ENCODE data around the gene NTN1. TPM values are rescaled to one million over a fixed set of nuclear protein-coding genes. Genes with fewer than 3 reads are reported as not detected.
"Not testable (repeated sequence)": the region's sequence is repeated elsewhere in the genome, so short reads cannot be mapped to it uniquely, and the experiment has no call there.

Gene NTN1
- total RNA-seq, 2 experiments from 2014 or later = not detected

DNA sequence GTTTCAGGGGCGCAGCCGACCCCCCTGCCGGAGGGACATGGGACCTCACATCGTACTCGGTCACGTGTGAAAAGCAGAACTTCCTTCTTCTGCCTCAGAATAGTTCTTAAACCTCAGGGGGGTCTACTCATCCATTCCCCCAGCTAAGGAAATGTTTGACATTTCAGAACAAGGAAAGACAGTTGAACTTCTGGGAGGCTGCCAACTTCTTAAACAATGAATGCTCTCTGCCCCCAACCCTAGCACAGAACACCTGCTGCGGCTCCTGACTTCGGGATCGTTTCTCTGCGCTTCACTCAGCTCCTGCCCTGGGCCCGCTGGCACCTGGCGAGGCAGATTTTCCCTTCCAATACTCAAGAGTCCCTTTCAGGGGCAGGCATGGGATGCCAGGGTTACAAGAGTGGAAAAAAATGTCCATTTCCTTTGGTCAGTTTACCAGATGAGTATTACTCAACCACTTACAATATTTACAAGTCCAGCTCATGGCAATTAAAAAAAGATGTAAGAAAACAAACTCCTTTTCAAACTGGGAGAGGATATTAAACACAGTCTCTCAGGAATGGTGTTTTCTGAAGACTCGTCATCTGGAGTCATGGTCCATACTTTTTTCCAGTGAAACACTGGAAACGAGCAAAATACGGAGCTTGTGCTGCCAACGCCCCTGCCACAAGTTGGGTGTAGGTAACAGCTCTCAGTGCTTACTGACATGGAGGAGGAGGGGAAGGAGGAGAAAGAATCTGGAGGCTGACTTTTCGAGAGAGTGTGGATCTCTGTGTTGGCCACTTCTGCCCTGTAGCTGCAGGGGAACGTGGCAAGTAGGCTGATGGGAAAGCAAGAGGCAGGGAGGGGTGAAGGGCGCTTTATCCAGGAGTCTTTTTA lies 235.7 kb downstream of the NTN1 start:
- no peak for DNase-seq (ENCODE audit: low spot score)
- H3K4me3 ChIP-seq (ENCODE audit: low read depth, low read length, poor library complexity, severe bottlenecking) = no peak overlapping the region
- H2AFZ ChIP-seq (ENCODE audit: low read length) = no peak overlapping the region
- TF ChIP-seq EZH2phosphoT487 (IDR thresholded peaks at IDR 0.05; ENCODE audit: borderline replicate concordance, low read depth, low read length) = no peak
- TF ChIP-seq, protein P1, sequence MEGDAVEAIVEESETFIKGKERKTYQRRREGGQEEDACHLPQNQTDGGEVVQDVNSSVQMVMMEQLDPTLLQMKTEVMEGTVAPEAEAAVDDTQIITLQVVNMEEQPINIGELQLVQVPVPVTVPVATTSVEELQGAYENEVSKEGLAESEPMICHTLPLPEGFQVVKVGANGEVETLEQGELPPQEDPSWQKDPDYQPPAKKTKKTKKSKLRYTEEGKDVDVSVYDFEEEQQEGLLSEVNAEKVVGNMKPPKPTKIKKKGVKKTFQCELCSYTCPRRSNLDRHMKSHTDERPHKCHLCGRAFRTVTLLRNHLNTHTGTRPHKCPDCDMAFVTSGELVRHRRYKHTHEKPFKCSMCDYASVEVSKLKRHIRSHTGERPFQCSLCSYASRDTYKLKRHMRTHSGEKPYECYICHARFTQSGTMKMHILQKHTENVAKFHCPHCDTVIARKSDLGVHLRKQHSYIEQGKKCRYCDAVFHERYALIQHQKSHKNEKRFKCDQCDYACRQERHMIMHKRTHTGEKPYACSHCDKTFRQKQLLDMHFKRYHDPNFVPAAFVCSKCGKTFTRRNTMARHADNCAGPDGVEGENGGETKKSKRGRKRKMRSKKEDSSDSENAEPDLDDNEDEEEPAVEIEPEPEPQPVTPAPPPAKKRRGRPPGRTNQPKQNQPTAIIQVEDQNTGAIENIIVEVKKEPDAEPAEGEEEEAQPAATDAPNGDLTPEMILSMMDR (conservative IDR thresholded peaks at IDR 0.05; ENCODE audit: low read length) = no peak
- no peaks in the 10 kb centered on the region for H4K20me1 ChIP-seq (ENCODE audit: insufficient read depth, low read length)
- intact Hi-C loops (cut with micrococcal nuclease; ENCODE audit: unreplicated experiment) = no loop called here
- H3K4me1 ChIP-seq (ENCODE audit: insufficient read depth, low read length, poor library complexity, severe bottlenecking) = no peaks in the 10 kb centered on the region
- H3K36me3 ChIP-seq (ENCODE audit: insufficient read depth, low read length) = no peaks in the 10 kb centered on the region
- no peak overlapping the region for H3K27ac ChIP-seq (ENCODE audit: low read depth, low read length, poor library complexity, severe bottlenecking)
- BruUV-seq (replicated peaks) = no TSS peak
- H3K9me2 ChIP-seq (ENCODE audit: insufficient read depth, low read length) = no peaks in the 10 kb centered on the region
- CTCF ChIA-PET (ENCODE audit: unreplicated experiment) = no interaction called here
- H3K9me3 ChIP-seq (ENCODE audit: low read length) = no peaks in the 10 kb centered on the region
- POLR2A ChIA-PET = no interaction called here
- no peaks in the 10 kb centered on the region for H3K79me2 ChIP-seq (ENCODE audit: insufficient read depth, low read depth, low read length)
- H3K4me2 ChIP-seq (ENCODE audit: low read length) = no peak overlapping the region

GRCh38 chr17:9257630-9257965 lies 236.3 kb downstream of the NTN1 start:
- H4K20me1 ChIP-seq (ENCODE audit: insufficient read depth, low read length); BruUV-seq (replicated peaks); H3K9me2 ChIP-seq (ENCODE audit: insufficient read depth, low read length); POLR2A ChIA-PET; H3K9me3 ChIP-seq (ENCODE audit: low read length); H2AFZ ChIP-seq (ENCODE audit: low read length); H3K27ac ChIP-seq (ENCODE audit: low read depth, low read length, poor library complexity, severe bottlenecking); H3K79me2 ChIP-seq (ENCODE audit: insufficient read depth, low read depth, low read length); DNase-seq (ENCODE audit: low spot score); intact Hi-C loops (cut with micrococcal nuclease; ENCODE audit: unreplicated experiment); H3K4me2 ChIP-seq (ENCODE audit: low read length); H3K4me3 ChIP-seq (ENCODE audit: low read depth, low read length, poor library complexity, severe bottlenecking); CTCF ChIA-PET (ENCODE audit: unreplicated experiment); H3K36me3 ChIP-seq (ENCODE audit: insufficient read depth, low read length); H3K4me1 ChIP-seq (ENCODE audit: insufficient read depth, low read length, poor library complexity, severe bottlenecking): not testable (repeated sequence)

GRCh38 chr17:9258115-9259015 lies 237.1 kb downstream of the NTN1 start:
- no peaks in the 10 kb centered on the region for H4K20me1 ChIP-seq (ENCODE audit: insufficient read depth, low read length)
- ChIA-PET CTCF (ENCODE audit: unreplicated experiment) (no interaction called here), POLR2A (no interaction called here)
- no peak overlapping the region for H2AFZ ChIP-seq (ENCODE audit: low read length)
- BruUV-seq (replicated peaks) = no TSS peak
- no peak overlapping the region for H3K27ac ChIP-seq (ENCODE audit: low read depth, low read length, poor library complexity, severe bottlenecking)
- intact Hi-C loops (cut with micrococcal nuclease; ENCODE audit: unreplicated experiment) = no loop called here
- no peak for DNase-seq (ENCODE audit: low spot score)
- H3K9me2 ChIP-seq (ENCODE audit: insufficient read depth, low read length) = no peaks in the 10 kb centered on the region
- H3K4me2 ChIP-seq (ENCODE audit: low read length) = no peak overlapping the region
- no peak overlapping the region for H3K4me3 ChIP-seq (ENCODE audit: low read depth, low read length, poor library complexity, severe bottlenecking)
- H3K4me1 ChIP-seq (ENCODE audit: insufficient read depth, low read length, poor library complexity, severe bottlenecking) = no peaks in the 10 kb centered on the region
- H3K79me2 ChIP-seq (ENCODE audit: insufficient read depth, low read depth, low read length) = no peaks in the 10 kb centered on the region
- H3K9me3 ChIP-seq (ENCODE audit: low read length) = no peaks in the 10 kb centered on the region
- TF ChIP-seq EZH2phosphoT487 (IDR thresholded peaks at IDR 0.05; ENCODE audit: borderline replicate concordance, low read depth, low read length) = no peak
- TF ChIP-seq, protein P1 (conservative IDR thresholded peaks at IDR 0.05; ENCODE audit: low read length) = no peak
- no peaks in the 10 kb centered on the region for H3K36me3 ChIP-seq (ENCODE audit: insufficient read depth, low read length)

Measured in OCI-LY7 (cell line).